ENCODE measurements around the gene SNX10.

The SNX10 gene

GRCh38 chr7:26298472-26299058 is 6.9 kb downstream of the SNX10 start:
- DNase-seq = peak; percentile 35 to 63 (median 55)

- peak; percentile 82 to 90 (median 89) for DNase-seq
Observed at GRCh38 chr7:26305090-26305868, 13.6 kb downstream of the SNX10 start.

- no peak for DNase-seq
Observed at GRCh38 chr7:26305869-26306665, 14.4 kb downstream of the SNX10 start.

GRCh38 chr7:26306790-26307189 is 15.1 kb downstream of the SNX10 start:
- DNase-seq = peak; percentile 70 to 83 (median 79)

GRCh38 chr7:26307226-26307625 is 15.6 kb downstream of the SNX10 start:
- peak; percentile 92 to 97 (median 95) for DNase-seq

- peak in 2 of 3 donors; percentile 29 to 32 for DNase-seq
Observed at GRCh38 chr7:26307791-26308190, 16.1 kb downstream of the SNX10 start.

GRCh38 chr7:26308551-26308950 is 16.9 kb downstream of the SNX10 start:
- peak in 1 of 3 donors; percentile 18 for DNase-seq

- no peak for DNase-seq
Observed at GRCh38 chr7:26309089-26309488, 17.4 kb downstream of the SNX10 start.

- peak in 1 of 3 donors; percentile 52 for DNase-seq
Observed at GRCh38 chr7:26311798-26312197, 20.1 kb downstream of the SNX10 start.

- DNase-seq = no peak
Observed at GRCh38 chr7:26317211-26317610, 25.5 kb downstream of the SNX10 start.

GRCh38 chr7:26318921-26319320 is 27.3 kb downstream of the SNX10 start:
- DNase-seq = no peak

GRCh38 chr7:26319636-26320035 is 28.0 kb downstream of the SNX10 start:
- peak; percentile 47 to 61 (median 59) for DNase-seq

- DNase-seq = no peak
Observed at GRCh38 chr7:26320878-26321277, 29.2 kb downstream of the SNX10 start.

GRCh38 chr7:26321435-26321834 is 29.8 kb downstream of the SNX10 start:
- DNase-seq = no peak

- DNase-seq = no peak
Observed at GRCh38 chr7:26326211-26326610, 34.5 kb downstream of the SNX10 start.

GRCh38 chr7:26328498-26329390 is 37.1 kb downstream of the SNX10 start:
- DNase-seq = no peak

GRCh38 chr7:26329520-26330255 is 38.0 kb downstream of the SNX10 start:
- peak; percentile 80 to 86 (median 83) for DNase-seq

- DNase-seq = no peak
Observed at GRCh38 chr7:26331113-26331512, 39.5 kb downstream of the SNX10 start.

- no peak for DNase-seq
Observed at GRCh38 chr7:26331789-26332188, 40.1 kb downstream of the SNX10 start.

GRCh38 chr7:26332698-26333097 is 41.0 kb downstream of the SNX10 start:
- no peak for DNase-seq

GRCh38 chr7:26334166-26334859 is 42.7 kb downstream of the SNX10 start:
- DNase-seq = no peak

Data from suppressor macrophage treated with lipopolysaccharide for 1 hour (primary cell).